GM13976 (cell line): ENCODE measurements around the gene SUPT3H.

Source experiments
- DNase-seq: peaks from one replicate; pipeline ENCODE4 v3.0.0; 2012; ENCODE audit warnings: low spot score
- in situ Hi-C: fragments of 300-500 bp; cut with MboI; formaldehyde crosslinking; loops from one replicate; pipeline ENCODE4 v1.12.0; 2022; ENCODE audit warnings: low sequenced_read_pairs, mixed read lengths, inconsistent platforms; ENCODE audit not compliant: unreplicated experiment
- TF ChIP-seq, protein P1 (sequence below): IDR thresholded peaks from 2 replicates; pipeline ENCODE4 v1.5.1; 2012; ENCODE audit warnings: borderline replicate concordance, mild to moderate bottlenecking; ENCODE audit not compliant: insufficient read depth; ENCODE audit errors: extremely low read depth, missing control alignments, control extremely low read depth

Gene SUPT3H

DNA sequence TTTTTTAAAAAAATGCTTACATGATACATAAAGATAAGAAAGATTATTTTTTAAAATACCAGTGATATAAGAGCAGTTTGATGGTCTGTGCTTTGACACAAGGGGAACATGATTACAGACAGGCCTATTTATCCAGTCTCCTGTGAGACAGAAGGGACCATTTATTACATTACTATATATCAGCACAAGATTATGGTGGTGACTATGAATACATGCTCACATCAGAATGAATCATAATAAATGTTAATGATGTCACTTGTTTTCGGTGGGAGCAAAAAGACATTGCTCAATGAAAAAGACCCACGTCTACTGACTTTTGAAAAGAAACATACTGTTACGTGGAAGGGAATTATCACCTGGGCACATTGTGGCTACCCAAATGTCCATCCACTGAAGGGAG lies 535.1 kb downstream of the SUPT3H start:
- in situ Hi-C loops = no loop called here
- TF ChIP-seq, protein P1, sequence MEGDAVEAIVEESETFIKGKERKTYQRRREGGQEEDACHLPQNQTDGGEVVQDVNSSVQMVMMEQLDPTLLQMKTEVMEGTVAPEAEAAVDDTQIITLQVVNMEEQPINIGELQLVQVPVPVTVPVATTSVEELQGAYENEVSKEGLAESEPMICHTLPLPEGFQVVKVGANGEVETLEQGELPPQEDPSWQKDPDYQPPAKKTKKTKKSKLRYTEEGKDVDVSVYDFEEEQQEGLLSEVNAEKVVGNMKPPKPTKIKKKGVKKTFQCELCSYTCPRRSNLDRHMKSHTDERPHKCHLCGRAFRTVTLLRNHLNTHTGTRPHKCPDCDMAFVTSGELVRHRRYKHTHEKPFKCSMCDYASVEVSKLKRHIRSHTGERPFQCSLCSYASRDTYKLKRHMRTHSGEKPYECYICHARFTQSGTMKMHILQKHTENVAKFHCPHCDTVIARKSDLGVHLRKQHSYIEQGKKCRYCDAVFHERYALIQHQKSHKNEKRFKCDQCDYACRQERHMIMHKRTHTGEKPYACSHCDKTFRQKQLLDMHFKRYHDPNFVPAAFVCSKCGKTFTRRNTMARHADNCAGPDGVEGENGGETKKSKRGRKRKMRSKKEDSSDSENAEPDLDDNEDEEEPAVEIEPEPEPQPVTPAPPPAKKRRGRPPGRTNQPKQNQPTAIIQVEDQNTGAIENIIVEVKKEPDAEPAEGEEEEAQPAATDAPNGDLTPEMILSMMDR = no peak
- DNase-seq = no peak

- TF ChIP-seq, protein P1 = no peak
- in situ Hi-C loops = no loop called here
- no peak for DNase-seq
Observed at GRCh38 chr6:44841829-44842228, 535.9 kb downstream of the SUPT3H start.

- no peak for DNase-seq
- TF ChIP-seq, protein P1 = no peak
- in situ Hi-C loops = no loop called here
Observed at GRCh38 chr6:44837741-44838140, 540.0 kb downstream of the SUPT3H start.

- in situ Hi-C loops = no loop called here
- TF ChIP-seq, protein P1 = no peak
- no peak for DNase-seq
Observed at GRCh38 chr6:44837255-44837654, 540.5 kb downstream of the SUPT3H start.

GRCh38 chr6:44833248-44833647 lies 544.5 kb downstream of the SUPT3H start:
- TF ChIP-seq, protein P1 = no peak
- peak; percentile 28 for DNase-seq

GRCh38 chr6:44831002-44831610 lies 546.6 kb downstream of the SUPT3H start:
- TF ChIP-seq, protein P1 = no peak
- no peak for DNase-seq
- in situ Hi-C loops = no loop called here

More at GRCh38 chr6:44833248-44833647, 544.5 kb downstream of the SUPT3H start:
- in situ Hi-C loops = no loop called here
